Loucy (cell line): ENCODE data around the gene DNAH5.

Source experiments
- H2AFZ ChIP-seq: fragments of 200-600 bp; sonication (generic); 2 replicates; pipeline ENCODE4 v1.6.0; 2016; ENCODE audit warnings: antibody characterized with exemption, mild to moderate bottlenecking, low read length, moderate library complexity
- H3F3A ChIP-seq: fragments of 200-600 bp; 2 replicates; pipeline ENCODE4 v1.6.0; 2016; ENCODE audit warnings: antibody characterized with exemption, low read depth, mild to moderate bottlenecking
- H3K27me3 ChIP-seq: fragments of 200-600 bp; sonication (generic); 2 replicates; pipeline ENCODE4 v1.6.1; 2014; ENCODE audit warnings: low read length, mild to moderate bottlenecking; ENCODE audit not compliant: insufficient read depth, poor library complexity, severe bottlenecking
- H3K36me3 ChIP-seq: fragments of 200-600 bp; sonication (generic); 2 replicates; pipeline ENCODE4 v1.6.1; 2016; ENCODE audit warnings: low read length; ENCODE audit not compliant: insufficient read depth
- H3K4me1 ChIP-seq: fragments of 200-600 bp; sonication (generic); 2 replicates; pipeline ENCODE4 v1.5.1; 2014; ENCODE audit warnings: low read length, mild to moderate bottlenecking; ENCODE audit not compliant: insufficient read depth, poor library complexity, severe bottlenecking
- H3K4me2 ChIP-seq: fragments of 200-600 bp; sonication (generic); 2 replicates; pipeline ENCODE4 v1.6.0; 2014; ENCODE audit warnings: antibody characterized with exemption, low read length, low read depth, mild to moderate bottlenecking; ENCODE audit not compliant: poor library complexity, severe bottlenecking
- H3K4me3 ChIP-seq: fragments of 200-600 bp; sonication (generic); 2 replicates; pipeline ENCODE4 v1.5.1; 2014; ENCODE audit warnings: low read length, mild to moderate bottlenecking, mixed read lengths; ENCODE audit not compliant: poor library complexity, severe bottlenecking
- H3K79me2 ChIP-seq: fragments of 200-600 bp; sonication (generic); 2 replicates; pipeline ENCODE4 v1.6.1; 2014; ENCODE audit warnings: low read length; ENCODE audit not compliant: insufficient read depth
- H3K9ac ChIP-seq: fragments of 200-600 bp; sonication (generic); 2 replicates; pipeline ENCODE4 v1.6.0; 2014; ENCODE audit warnings: mild to moderate bottlenecking, low read depth, low read length, moderate library complexity; ENCODE audit not compliant: poor library complexity, severe bottlenecking
- H3K9me2 ChIP-seq: fragments of 200-600 bp; sonication (generic); replicated peaks from 2 replicates; pipeline ENCODE4 v1.6.1; 2016; ENCODE audit warnings: low read depth, low read length, mixed read lengths
- H3K9me3 ChIP-seq: fragments of 200-600 bp; sonication (generic); 2 replicates; pipeline ENCODE4 v1.6.1; 2014; ENCODE audit warnings: mild to moderate bottlenecking, antibody characterized with exemption, low read length, low read depth; ENCODE audit not compliant: insufficient read depth
- H4K20me1 ChIP-seq: fragments of 200-600 bp; sonication (generic); 2 replicates; pipeline ENCODE4 v1.6.0; 2014; ENCODE audit warnings: antibody characterized with exemption, low read length, mild to moderate bottlenecking; ENCODE audit not compliant: insufficient read depth, poor library complexity, severe bottlenecking
- CTCF ChIP-seq: fragments of 200-600 bp; sonication (generic); conservative IDR thresholded peaks from 2 replicates; pipeline ENCODE4 v1.5.1; 2014; ENCODE audit warnings: mild to moderate bottlenecking, antibody characterized with exemption, low read length
- EZH2phosphoT487 ChIP-seq: fragments of 200-600 bp; IDR thresholded peaks from 2 replicates; pipeline ENCODE4 v1.6.1; 2018; ENCODE audit warnings: antibody characterized with exemption, mild to moderate bottlenecking, moderate library complexity, borderline replicate concordance

The DNAH5 gene

DNA sequence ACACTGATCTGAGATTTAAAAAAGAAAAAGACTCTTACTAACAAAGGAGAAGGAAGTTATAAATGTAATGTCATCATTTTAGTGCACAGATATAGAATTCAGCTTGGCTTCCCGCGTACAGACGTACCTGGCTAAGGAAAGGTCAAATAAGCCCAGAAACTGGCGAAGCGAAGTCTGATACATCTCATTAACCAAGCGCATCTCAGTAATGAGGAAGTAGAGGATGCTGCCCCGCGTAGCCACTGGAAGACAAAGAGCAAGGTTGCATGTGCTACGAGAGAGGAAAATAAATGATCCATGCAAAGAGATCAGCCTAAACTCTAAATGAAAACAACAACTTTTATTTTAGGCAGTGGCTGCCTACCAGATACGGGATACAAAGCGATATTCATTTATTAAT is 208.8 kb downstream of the DNAH5 start:
- Histone ChIP-seq H4K20me1 (no peaks in the 10 kb centered on the region), H3K9me2 (no peaks in the 10 kb centered on the region), H3F3A (no peaks in the 10 kb centered on the region), H3K4me3 (no peak overlapping the region), H2AFZ (no peak overlapping the region), H3K36me3 (no peaks in the 10 kb centered on the region), H3K9me3 (no peaks in the 10 kb centered on the region), H3K4me1 (no peaks in the 10 kb centered on the region), H3K27me3 (no peaks in the 10 kb centered on the region), H3K79me2 (no peaks in the 10 kb centered on the region), H3K4me2 (no peak overlapping the region), H3K9ac (no peak overlapping the region)
- TF ChIP-seq EZH2phosphoT487: no peak
- no peak for TF ChIP-seq CTCF

- Histone ChIP-seq H3K4me2 (no peak overlapping the region), H2AFZ (no peak overlapping the region)
These were observed 213.3 kb downstream of the DNAH5 start for GRCh38 chr5:13731121-13731628.

GRCh38 chr5:13708906-13709305 is 235.6 kb downstream of the DNAH5 start:
- H3K4me1 ChIP-seq: no peaks in the 10 kb centered on the region
- H3K9me3 ChIP-seq: peaks cover 4% of the 10 kb centered on the region; the same call in 1 of the 2 replicates
- H3K4me2 ChIP-seq: no peak overlapping the region
- H4K20me1 ChIP-seq: no peaks in the 10 kb centered on the region
- no peaks in the 10 kb centered on the region for H3K9me2 ChIP-seq
- H3F3A ChIP-seq: no peaks in the 10 kb centered on the region
- H3K9ac ChIP-seq: no peak overlapping the region
- H3K36me3 ChIP-seq: no peaks in the 10 kb centered on the region
- no peaks in the 10 kb centered on the region for H3K27me3 ChIP-seq
- no peaks in the 10 kb centered on the region for H3K79me2 ChIP-seq
- TF ChIP-seq CTCF (no peak), EZH2phosphoT487 (no peak)
- no peak overlapping the region for H3K4me3 ChIP-seq
- no peak overlapping the region for H2AFZ ChIP-seq

More at GRCh38 chr5:13731121-13731628, 213.3 kb downstream of the DNAH5 start:
- H3K36me3 ChIP-seq: no peaks in the 10 kb centered on the region
- no peak overlapping the region for H3K4me3 ChIP-seq
- H3K9ac ChIP-seq: no peak overlapping the region
- H3F3A ChIP-seq: no peaks in the 10 kb centered on the region
- H4K20me1 ChIP-seq: no peaks in the 10 kb centered on the region
- TF ChIP-seq CTCF (no peak), EZH2phosphoT487 (no peak)
- H3K27me3 ChIP-seq: no peaks in the 10 kb centered on the region
- H3K9me2 ChIP-seq: no peaks in the 10 kb centered on the region
- no peaks in the 10 kb centered on the region for H3K79me2 ChIP-seq
- no peaks in the 10 kb centered on the region for H3K4me1 ChIP-seq
- no peaks in the 10 kb centered on the region for H3K9me3 ChIP-seq
